HG03064 (cell line): ENCODE results near the gene ZDHHC11.
"Not testable (repeated sequence)": the region's sequence is repeated elsewhere in the genome, so short reads cannot be mapped to it uniquely, and the experiment has no call there.

Source experiments
- ATAC-seq: cut with Tn5 transposase; IDR thresholded peaks from one replicate; pipeline ENCODE4 v1.9.1; 2021; ENCODE audit warnings: low read depth; ENCODE audit not compliant: unreplicated experiment

ZDHHC11 gene

GRCh38 chr5:765948-766631 is 84.7 kb downstream of the ZDHHC11 start:
- no peak for ATAC-seq

DNA sequence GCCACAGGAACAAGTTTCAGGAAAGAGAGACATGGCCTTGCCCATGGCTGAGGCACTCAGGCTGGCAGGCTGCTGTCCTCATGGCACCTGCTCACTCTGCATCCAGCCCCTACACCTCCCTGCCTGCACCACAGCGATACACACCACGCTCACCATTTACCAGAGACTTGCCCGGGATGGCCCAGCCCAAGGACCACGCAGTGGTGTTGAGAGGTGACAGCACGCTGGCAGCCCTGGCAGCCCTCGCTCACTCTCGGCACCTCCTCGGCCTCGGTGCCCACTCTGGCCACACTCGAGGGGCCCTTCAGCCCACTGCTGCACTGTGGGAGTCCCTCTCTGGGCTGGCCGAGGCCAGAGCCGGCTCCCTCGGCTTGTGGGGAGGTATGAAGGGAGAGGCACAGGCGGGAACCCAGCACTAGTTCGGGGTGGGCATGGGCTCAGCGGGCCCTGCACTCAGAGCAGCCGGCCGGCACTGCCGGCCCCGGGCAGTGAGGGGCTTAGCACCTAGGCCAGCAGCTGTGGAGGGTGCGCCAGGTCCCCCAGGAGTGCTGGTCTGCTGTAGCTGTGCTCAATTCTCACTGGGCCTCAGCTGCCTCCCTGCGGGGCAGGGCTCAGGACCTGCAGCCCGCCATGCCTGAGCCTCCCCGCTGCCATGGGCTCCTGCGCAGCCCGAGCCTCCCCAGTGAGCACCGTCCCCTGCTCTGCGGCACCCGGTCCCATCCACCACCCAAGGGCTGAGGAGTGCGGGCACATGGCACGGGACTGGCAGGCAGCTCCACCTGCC is 86.6 kb downstream of the ZDHHC11 start:
- no peak for ATAC-seq

GRCh38 chr5:763397-763796 is 87.4 kb downstream of the ZDHHC11 start:
- no peak for ATAC-seq

GRCh38 chr5:762996-763395 is 87.8 kb downstream of the ZDHHC11 start:
- not testable (repeated sequence) for ATAC-seq

DNA sequence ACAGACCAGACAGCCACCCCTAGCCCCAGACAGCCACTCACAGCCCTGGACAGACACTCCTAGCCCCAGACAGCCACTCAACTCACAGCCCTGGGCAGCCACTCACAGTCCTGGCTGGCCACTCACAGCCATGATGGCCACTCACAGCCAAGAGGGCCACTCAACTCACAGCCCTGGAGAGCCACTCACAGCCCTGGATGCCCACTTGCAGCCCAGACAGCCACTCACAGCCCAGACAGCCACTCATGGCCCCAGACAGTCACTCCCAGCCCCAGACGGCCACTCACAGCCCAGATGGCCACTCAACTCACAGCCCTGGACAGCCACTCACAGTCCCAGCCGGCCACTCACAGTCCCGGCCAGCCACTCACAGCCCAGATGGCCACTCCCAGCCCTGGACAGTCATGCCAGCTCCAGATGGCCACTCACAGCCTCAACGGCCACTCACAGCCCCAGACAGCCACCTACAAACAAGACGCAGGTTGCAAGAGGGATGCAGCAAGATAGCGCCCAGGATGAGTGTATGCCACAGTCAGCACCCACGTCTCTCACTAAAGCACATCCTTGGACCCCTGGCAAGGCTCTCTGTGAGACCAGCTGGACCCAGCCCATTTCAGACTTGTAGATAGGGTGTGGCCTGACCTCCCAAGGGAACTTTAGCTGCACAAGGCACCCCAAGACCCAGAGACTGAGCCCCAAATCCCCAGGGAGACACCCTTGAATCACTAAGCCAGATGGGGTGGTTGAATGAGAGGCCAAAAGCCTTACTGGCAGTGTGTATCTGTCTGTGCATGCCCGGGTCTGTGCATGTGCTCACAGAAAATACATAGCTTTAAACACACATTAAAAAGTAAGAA is 88.7 kb downstream of the ZDHHC11 start:
- no peak for ATAC-seq

GRCh38 chr5:761059-761771 is 89.6 kb downstream of the ZDHHC11 start:
- ATAC-seq: no peak

- no peak for ATAC-seq
Measured at GRCh38 chr5:760363-761058, 90.3 kb downstream of the ZDHHC11 start.

GRCh38 chr5:759781-760362 is 90.9 kb downstream of the ZDHHC11 start:
- ATAC-seq: no peak

DNA sequence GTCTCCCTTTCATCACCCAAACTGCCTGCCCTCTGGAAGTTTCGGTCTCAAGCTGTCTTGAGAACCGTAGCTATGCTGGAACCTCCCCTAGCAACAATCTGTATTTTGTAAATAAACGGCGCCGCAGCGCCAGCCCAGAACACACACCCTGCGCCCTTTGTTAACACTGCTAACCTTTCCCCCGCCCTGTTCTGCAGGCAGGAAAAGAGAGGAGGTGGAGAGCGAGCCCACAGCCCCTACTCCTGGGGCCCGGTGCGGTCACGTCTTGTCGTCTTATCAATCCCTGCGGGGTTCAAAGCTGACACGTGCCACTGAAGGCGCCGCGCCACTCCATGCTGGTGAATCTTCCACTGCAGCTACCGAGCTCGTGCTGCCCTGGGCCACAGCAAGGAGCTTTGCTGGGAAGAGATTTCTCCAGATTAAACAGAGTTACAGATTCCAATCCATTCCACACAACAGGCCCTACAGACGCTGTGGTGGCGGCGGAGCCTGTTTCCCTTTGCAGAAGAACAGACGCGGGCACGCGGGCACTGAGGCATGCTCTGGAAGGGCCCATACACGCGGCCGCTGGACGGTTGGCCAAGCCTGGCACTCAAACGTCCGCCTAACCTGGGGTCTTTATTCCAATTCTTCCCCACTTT is 91.6 kb downstream of the ZDHHC11 start:
- no peak for ATAC-seq

DNA sequence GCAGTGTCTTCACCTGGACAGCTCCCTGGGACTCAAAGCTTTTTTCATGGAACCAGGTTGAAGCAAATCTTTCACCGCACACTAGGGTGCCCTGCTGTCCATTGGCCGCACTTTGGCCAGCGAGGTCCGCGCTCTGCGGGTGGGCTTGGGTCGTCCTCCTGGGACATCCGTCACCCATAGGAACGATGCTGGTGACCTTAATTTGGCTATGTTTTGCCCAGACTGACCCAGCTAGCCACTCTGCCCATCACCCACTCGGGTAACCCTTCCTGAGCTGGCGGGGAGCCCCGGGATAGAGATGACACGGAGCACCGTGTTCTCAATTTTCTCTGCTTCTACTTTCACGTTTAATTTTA is 92.1 kb downstream of the ZDHHC11 start:
- no peak for ATAC-seq

DNA sequence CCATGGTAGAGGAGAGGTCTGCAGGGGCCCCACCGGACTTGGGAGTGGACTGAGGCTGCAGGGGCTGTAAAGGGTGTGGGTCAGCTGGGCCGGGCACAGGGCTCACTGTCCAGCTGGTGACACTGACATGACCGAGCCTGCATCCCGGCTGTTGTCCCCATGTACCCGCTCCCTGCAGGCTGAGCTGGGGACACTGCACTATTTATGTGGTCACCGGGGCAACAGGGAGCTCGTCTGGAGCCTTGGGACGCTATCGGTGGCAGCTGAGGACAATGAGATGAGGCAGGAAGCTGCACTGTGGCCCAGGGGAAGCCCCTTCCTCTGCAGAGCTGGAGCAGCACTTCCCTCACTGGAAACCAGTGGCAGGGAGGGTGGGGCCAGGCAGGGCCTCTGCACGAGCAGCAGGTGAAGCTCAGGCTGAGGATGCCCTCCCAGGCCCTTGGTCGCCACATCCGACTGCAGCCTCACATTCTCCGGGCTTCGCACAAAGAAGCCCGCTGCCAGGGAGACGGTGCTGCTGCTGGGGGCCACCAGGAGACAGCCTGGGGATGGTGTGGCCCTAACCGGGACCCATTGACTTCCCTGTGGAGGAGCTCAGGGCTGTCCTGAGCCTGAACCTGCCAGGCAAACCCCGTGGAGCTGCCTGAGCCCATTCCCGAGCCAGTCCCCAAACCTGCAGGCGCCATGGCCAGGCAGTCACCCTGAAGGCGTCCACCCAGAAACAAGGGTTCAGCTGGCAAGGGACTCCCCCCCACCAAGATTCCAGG is 92.7 kb downstream of the ZDHHC11 start:
- ATAC-seq: no peak

GRCh38 chr5:757346-757930 is 93.3 kb downstream of the ZDHHC11 start:
- no peak for ATAC-seq

DNA sequence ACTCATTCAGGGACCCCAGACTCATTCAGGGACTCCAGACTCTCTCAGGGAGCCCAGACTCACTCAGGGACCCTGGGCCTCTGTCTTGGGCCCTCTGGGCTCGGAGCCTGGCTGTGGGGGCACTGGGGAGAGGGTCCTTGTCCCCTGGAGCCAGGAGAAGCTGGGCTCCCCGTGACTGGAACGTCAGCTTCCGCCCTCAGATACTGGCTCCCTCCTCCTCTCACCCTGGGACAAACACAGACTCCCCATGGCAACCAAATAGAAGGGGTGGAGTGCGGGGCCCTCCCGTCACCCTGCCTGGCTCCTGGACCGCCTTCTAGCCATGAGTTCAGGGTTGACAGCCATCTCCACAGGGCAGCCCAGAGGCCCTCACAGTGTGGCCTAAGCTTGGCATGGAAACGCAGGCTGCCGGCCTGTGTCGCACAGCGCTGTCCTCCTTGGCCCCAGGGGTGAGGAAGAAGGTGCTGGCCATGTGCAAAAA is 93.9 kb downstream of the ZDHHC11 start:
- ATAC-seq: no peak

DNA sequence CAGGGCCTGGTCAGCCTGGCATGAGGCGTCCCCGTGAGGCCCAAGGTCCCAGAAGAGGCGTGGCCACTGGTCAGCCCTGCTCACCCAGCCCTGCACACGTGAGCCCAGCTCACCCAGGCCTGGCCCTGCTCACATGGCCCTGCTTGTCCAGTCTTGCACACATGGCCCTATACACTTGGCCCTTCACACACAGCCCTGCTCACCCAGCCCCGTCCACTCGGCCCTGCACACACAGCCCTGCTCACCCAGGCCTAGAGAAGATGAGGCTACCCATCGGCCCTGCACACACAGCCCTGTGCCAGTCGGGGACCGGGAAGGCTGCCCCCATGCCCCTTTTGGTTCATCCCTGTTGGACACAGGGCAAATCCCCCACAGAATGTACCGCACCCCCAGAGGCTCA is 94.6 kb downstream of the ZDHHC11 start:
- ATAC-seq: no peak

DNA sequence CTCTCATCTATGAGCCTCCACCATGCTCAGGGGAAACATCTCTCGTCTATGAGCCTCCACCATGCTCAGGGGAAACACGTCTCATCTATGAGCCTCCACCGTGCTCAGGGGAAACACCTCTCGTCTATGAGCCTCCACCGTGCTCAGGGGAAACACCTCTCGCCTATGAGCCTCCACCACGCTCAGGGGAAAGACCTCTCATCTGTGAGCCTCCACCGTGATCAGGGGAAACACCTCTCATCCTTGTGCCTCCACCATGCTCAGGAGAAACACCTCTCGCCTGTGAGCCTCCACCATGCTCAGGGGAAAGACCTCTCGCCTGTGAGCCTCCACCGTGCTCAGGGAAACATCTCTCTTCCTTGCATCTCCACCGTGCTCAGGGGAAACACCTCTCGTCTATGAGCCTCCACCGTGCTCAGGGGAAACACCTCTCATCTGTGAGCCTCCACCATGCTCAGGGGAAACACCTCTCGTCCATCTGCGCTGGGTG is 96.6 kb downstream of the ZDHHC11 start:
- not testable (repeated sequence) for ATAC-seq

- not testable (repeated sequence) for ATAC-seq
Measured at GRCh38 chr5:753567-754142, 97.1 kb downstream of the ZDHHC11 start.

DNA sequence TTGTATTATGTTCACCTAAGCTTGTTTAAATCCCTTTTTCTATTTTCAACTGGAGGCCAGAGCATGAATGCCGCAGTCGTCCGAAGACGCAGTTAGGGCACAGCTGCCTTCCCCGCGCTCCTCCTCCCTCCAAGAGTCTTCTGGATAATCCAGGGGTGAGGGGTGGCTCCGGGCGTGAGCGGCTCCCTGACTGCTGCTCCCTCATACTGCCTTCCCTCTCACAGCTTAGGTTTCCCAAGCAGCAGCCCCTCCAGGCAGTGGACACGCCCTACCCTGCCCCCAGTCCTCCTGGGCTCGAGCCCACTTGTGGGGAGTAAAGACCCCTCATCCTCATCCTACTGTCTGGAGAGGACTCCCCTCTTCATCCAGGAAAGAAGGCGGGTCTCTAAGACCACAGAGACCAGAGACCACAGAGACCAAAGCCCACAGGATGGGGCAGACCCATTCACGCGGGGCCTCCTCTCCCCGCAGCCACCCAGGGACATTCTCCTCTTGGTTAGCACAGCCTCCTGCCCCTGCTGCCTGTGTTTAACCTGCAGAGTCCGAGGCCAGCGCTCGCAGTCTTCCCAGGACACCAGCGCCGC is 98.2 kb downstream of the ZDHHC11 start:
- ATAC-seq: not testable (repeated sequence)
